NCI-H2227 treated with DMSO at 0.1 percent for 48 hours (cell line): ENCODE data around the gene KREMEN1.

ENCODE experiments used
- DNase-seq: peaks from one replicate; lab custom pipeline; 2025; lab: John Stamatoyannopoulos, UW

KREMEN1 gene

DNA sequence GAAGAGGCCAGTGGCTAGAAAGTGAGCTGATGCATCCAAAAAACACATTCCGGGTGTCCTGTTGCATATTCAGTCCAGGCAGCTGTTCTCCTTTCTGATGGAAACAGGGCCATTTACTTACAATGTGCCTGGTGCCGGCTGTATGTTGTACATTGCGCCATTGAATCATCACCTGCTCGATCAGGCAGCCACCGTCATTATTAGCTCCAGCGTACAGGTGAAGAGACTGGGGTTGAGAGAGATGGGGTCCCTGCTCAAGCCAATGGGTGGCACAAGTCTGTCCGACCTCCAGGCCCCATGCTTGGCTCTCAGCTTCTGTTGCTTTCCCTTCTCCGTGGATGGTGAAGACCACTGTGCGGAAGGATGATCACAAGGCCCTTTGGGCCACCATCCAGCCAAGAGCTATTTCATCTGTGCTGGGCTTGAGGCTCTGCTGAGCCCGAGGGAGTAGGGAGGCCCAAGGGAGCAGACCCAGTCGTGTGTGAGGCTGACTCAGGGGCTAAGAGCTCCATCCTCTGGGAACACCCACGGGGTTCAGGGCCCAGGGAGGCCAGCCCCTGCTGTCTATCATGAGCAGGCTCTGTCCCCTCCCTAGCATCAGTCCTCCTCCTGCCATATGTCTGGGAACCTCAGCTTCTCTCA is 112.1 kb downstream of the KREMEN1 start:
- no peak for DNase-seq

GRCh38 chr22:29186302-29186701 is 113.5 kb downstream of the KREMEN1 start:
- DNase-seq: no peak

GRCh38 chr22:29187831-29188230 is 115.0 kb downstream of the KREMEN1 start:
- DNase-seq: no peak

DNA sequence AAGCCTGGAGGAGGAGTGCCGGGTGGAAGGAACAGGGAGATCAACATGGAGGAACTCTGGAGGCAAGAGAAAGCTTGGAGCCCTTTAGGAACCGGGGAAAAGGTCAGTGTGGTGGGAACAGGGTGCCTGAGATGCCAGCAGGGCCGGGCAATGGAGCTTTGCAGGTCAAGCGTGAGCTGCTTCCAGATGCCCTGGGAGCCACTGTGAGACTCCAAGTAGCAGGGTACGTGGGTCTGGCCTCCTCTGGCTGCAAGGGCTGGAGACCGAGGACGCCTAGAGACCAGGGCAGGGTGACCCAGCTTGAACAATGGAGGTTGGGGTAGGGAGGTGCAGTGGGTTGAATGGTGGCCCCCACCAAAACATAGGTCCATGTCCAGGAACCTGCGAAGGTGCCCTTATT is 117.2 kb downstream of the KREMEN1 start:
- no peak for DNase-seq

DNA sequence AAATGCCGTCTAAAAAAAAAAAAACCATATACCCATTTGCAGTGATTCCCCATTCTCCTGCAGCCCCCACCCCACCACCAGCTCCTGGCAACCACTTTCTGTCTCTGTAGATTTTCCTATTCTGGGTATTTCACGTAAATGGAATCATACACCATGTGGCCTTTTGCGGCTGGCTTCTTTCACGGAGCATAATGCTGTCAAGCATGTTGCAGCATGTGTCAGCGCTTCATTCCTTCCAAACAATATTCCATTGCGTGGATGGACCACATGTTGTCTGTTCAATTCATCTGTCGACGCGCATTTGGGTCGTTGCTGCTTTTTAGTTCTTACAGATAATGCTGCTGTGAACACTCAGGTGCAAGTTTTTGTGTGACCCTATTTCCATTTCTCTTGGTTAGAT is 118.1 kb downstream of the KREMEN1 start:
- DNase-seq: no peak

GRCh38 chr22:29193021-29193420 is 120.2 kb downstream of the KREMEN1 start:
- no peak for DNase-seq

- no peak for DNase-seq
Observed at GRCh38 chr22:29194184-29194583, 121.3 kb downstream of the KREMEN1 start.

DNA sequence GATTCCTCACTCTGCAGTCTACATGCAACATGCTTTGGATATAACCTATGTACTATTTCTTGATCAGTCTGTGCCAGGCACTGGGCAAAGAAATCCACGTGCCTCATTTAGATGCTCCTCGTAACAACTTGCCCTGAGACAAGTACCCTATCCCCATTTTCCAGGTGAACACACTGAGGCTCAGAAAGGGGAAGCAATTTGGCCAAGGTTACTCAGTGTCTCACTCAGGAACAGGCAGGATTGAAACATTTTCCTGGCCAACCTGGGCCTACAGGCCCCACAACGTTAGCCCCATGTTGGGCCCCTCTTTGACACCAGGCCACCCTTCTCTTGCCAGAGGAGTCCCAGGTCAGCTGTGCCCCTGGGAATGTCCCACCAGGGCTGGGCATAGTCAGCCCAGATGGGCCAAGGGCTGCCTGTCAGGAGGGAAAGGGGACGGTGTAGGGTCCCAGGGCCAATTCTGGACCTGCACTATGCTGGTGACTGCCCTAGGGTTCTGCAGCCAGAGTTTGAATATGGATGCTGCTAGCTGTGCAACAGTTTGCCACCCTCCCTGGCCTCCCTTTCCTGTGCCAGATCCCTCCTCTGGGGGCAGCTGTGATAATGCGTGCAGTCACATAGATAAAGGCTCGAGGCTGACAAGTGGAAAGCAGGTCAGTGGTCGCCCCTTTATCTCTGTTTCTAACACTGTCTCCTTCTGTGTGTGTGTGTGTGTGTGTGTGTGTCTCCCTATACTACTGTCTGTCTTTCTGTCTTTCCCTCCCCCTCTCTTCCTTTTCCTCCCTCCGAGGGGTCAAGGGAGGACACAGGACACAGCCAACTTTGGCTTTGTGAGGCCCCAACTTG is 122.5 kb downstream of the KREMEN1 start:
- no peak for DNase-seq

- no peak for DNase-seq
Observed at GRCh38 chr22:29195964-29196666, 123.3 kb downstream of the KREMEN1 start.

DNA sequence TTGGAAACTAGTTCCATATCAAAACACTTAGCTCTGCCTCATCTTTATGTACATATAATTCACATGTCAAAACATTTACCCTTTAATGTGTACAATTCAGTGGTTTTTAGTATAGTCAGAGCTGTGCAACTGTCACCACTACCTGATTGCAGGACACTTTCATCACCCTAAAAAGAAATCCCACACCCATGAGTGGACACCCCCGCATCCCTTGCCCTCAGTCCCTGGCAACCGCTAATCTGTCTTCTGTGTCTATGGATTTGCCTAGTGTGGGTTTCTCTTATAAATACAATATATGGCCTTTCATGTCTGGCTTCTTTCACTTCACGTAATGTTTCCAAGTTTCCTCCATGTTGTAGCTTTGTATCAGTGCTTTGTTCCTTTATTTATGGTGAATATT is 124.3 kb downstream of the KREMEN1 start:
- no peak for DNase-seq

DNA sequence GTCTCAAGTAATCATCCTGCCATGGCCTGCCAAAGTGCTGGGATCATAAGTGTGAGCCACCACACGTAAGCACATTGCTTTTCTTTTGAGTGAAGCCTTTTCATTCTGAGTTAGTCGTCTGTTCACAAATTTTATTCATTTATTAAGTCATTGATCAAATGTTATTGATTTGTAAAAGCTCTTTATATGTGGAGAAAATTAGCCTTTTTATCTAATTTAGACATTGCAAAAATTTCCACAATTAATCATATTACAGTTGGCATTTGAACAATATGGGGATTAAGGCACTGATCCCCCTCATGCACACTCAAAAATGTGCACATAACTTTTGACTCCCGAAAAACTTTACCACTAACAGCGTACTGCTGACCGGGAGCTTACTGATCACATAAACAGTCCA is 125.4 kb downstream of the KREMEN1 start:
- DNase-seq: no peak

DNA sequence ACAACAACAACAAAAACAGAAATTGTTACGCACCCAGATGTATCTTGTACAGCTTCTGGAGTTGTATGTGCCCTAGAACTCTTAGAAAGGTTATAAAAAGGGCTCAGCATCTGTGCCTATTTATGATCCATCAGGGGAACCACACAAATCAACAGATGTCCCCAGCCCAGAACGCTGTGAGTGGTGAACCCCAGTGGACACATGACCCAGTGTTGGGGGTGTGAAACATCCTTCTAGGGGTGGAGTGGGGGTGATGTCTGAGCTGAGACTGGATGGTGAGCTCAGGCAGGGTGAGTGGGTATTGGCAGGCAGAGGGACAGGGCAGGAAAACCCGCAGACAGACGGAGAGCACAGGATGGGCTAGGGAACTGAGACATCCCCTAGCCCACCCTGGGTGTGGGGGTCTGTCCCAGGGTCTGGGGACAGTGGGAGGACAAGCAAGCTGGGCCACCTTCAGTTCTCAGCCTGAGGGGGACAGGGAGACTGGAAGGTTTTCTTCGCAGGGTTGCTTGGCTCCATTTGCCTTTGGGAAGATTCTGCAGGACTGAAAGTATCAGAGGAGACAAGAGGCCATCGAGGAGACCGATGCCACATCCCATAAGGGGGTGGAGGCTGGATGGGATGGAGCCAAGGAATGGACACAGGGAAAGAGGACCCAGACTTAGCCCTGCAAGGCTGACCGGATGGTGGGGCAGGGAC is 127.0 kb downstream of the KREMEN1 start:
- no peak for DNase-seq

GRCh38 chr22:29200901-29201300 is 128.1 kb downstream of the KREMEN1 start:
- no peak for DNase-seq

GRCh38 chr22:29201782-29202181 is 128.9 kb downstream of the KREMEN1 start:
- DNase-seq: no peak

GRCh38 chr22:29202212-29203192 is 129.7 kb downstream of the KREMEN1 start:
- DNase-seq: no peak

GRCh38 chr22:29203488-29204454 is 130.9 kb downstream of the KREMEN1 start:
- no peak for DNase-seq

GRCh38 chr22:29204455-29205183 is 131.8 kb downstream of the KREMEN1 start:
- DNase-seq: no peak

DNA sequence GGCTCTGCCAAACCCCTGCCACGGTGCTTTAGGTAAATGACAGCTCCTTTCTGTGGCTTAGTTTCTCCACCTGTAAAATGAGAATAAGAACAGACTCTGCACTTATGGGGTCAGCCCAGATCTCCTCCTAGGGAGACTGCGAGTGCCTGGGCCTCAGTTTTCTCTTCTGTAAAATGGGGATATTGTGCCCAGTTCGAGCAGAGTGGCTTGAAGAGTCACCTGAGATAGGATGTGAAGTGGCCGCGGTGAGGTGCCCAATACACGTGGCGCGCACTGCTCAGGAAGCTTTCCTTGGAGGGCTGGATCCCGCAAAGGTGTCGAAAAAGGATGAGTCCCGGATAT is 132.4 kb downstream of the KREMEN1 start:
- DNase-seq: no peak

DNA sequence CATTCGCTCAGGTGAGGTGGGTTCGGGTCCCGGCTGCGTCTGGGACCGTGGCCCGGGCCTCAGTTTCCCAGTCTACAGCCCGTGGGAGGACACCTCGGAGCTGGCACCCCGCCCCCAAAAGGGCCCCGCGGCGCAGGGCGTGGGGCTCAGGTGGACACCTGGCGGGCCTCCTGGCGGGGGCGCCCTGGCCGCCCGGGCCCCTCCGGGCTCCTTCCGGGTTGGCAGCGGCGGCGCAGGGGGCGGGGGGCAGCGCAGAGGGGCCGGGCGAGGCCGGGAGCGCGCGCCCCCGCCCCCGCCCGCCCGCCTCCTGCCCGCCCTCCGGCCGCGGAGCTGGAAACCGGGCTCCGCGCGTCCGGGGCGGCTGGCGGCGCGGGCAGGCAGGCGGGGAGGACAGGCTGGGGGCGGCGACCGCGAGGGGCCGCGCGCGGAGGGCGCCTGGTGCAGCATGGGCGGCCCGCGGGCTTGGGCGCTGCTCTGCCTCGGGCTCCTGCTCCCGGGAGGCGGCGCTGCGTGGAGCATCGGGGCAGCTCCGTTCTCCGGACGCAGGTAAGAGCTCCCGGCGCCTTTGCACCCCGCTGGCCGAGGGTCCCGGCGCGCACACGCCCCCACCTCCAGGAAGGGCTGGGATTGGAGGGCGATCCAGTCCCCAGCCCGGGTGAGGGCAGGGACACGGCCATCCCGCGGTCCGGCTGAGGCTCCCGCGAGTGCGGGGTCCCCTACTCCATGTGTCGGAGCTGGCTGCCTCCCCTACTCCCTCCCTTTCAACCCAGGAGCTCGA is 132.9 kb downstream of the KREMEN1 start, which contains the start of gene EMID1:
TSS of gene EMID1 (plus strand) at position 303 of the 778 bp plus-strand sequence. CDS start at position 446, 143 bp downstream.
- no peak for DNase-seq
